Peyer's patch (tissue), 4 donors: ENCODE measurements around the gene ZNF552.

ENCODE experiments used
- CTCF ChIP-seq, 6 experiments: fragments of 450-650 bp in 4 of 6; fragments of 200-600 bp in 2 of 6; sonication (generic) in 1 of 6; IDR thresholded peaks; one replicate each; pipeline ENCODE4 v1.5.1; 2017 to 2019; ENCODE audit warnings: antibody characterized with exemption in 6 of 6, mild to moderate bottlenecking in 3 of 6, moderate library complexity in 1 of 6
- POLR2A ChIP-seq, 2 donors: fragments of 450-650 bp; IDR thresholded peaks; one replicate each; pipeline ENCODE4 v1.5.1; 2017; ENCODE audit warnings: antibody characterized with exemption in 2 of 2, mild to moderate bottlenecking in 2 of 2, moderate library complexity in 2 of 2

GRCh38 chr19:57773488-57773887 lies 41.2 kb downstream of the ZNF552 start:
- no peak for TF ChIP-seq CTCF (IDR thresholded peaks at IDR 0.05)
- TF ChIP-seq POLR2A (IDR thresholded peaks at IDR 0.05), result no peak
